ENCODE data around the gene ASTN2. TPM values are rescaled to one million over a fixed set of nuclear protein-coding genes. Genes with fewer than 3 reads are reported as not detected.

The ASTN2 gene
- total and polyA plus RNA-seq, 9 of the 15 experiments (the other 6 are each of a cell fraction or from before 2014, with no cell fraction given): 0.56 to 3.5 (median 1.9) TPM

- TF ChIP-seq ZNF449 (CRISPR knock-in tag; IDR thresholded peaks at IDR 0.05): 0 out of 2 replicates have a peak, but pooled peaks have one; percentile 2
- no peak for TF ChIP-seq NCOA2 (IDR thresholded peaks at IDR 0.05; ENCODE audit: partially characterized antibody in 2 of 2)
- TF ChIP-seq NFE2L1 (tag; IDR thresholded peaks at IDR 0.05; ENCODE audit: borderline replicate concordance, low read depth): 0 out of 2 replicates have a peak, but pooled peaks have one; percentile 18
- TF ChIP-seq NR3C1 (CRISPR knock-in tag; IDR thresholded peaks at IDR 0.05): no peak
- 0 out of 4 replicates have a peak, but pooled peaks of 1 of the 2 experiments have one; percentile 10 for TF ChIP-seq TEAD1 (CRISPR knock-in tag; IDR thresholded peaks at IDR 0.05)
- TF ChIP-seq PHF8 (IDR thresholded peaks at IDR 0.05; ENCODE audit: borderline replicate concordance, low read length): no peak
- peak; percentile 63 for TF ChIP-seq CXXC5 (CRISPR knock-in tag; IDR thresholded peaks at IDR 0.05)
- no peak for TF ChIP-seq CHD2 (IDR thresholded peaks at IDR 0.05; ENCODE audit: low read depth, low read length)
- peak; percentile 85 for TF ChIP-seq MECOM (CRISPR knock-in tag; IDR thresholded peaks at IDR 0.05)
- no peak for TF ChIP-seq NR4A1 (CRISPR knock-in tag; IDR thresholded peaks at IDR 0.05)
- TF ChIP-seq NR4A1 (tag; IDR thresholded peaks at IDR 0.05): peak; percentile 60; the same call in 1 of the 2 replicates
- TF ChIP-seq DEAF1 (CRISPR knock-in tag; IDR thresholded peaks at IDR 0.05): 0 out of 2 replicates have a peak, but pooled peaks have one; percentile 2
- peak; percentile 44; the same call in 1 of the 2 replicates for TF ChIP-seq NFXL1 (CRISPR knock-in tag; IDR thresholded peaks at IDR 0.05)
- peak; percentile 87 for TF ChIP-seq L3MBTL2 (IDR thresholded peaks at IDR 0.05)
- TF ChIP-seq HDAC8 (tag; IDR thresholded peaks at IDR 0.05): peak; percentile 26; the same call in 1 of the 2 replicates
- no peak for TF ChIP-seq REST (IDR thresholded peaks at IDR 0.05; ENCODE audit: borderline replicate concordance)
- TF ChIP-seq REST (CRISPR knock-in tag; IDR thresholded peaks at IDR 0.05; ENCODE audit: low read depth): 0 out of 2 replicates have a peak, but pooled peaks have one; percentile 19
Observed at GRCh38 chr9:116394070-116394469, 1020.8 kb downstream of the ASTN2 start (continued).

All from K562 (cell line).